ENCODE results near the gene PRICKLE2.

Gene PRICKLE2

DNA sequence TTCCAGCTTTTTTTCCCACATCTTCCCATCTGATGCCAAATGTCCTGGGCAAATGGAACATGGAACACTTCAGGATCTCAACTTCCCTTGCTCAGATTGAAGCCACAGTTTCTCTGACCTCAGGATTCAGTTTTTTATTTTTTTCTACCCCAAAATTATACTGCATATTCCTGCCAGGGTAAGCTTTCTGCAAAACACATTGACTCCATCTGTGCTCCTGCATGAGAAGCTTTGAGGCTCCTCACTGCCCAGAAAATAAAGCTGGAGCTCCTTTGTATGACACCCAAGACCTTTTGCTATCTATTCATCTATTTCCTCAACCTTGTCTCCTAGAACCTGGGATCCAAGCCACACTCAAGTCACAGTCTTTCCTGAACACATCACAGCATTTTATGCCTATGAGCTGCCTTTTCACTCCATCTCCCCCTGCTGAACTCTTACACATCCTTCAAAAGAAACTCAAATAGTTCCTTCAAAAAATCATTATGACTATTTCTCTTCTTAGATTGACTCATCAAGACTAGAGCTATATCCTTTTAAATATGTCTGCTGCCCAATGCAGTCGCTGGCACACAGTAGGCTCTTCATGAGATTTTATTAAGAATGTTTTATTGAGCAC lies 144.5 kb downstream of the PRICKLE2 start:
- TF ChIP-seq ZNF274 (IDR thresholded peaks at IDR 0.05; ENCODE audit: low read depth, low read length): no peak
- H3K4me3 ChIP-seq (ENCODE audit: low read length): no peak overlapping the region

DNA sequence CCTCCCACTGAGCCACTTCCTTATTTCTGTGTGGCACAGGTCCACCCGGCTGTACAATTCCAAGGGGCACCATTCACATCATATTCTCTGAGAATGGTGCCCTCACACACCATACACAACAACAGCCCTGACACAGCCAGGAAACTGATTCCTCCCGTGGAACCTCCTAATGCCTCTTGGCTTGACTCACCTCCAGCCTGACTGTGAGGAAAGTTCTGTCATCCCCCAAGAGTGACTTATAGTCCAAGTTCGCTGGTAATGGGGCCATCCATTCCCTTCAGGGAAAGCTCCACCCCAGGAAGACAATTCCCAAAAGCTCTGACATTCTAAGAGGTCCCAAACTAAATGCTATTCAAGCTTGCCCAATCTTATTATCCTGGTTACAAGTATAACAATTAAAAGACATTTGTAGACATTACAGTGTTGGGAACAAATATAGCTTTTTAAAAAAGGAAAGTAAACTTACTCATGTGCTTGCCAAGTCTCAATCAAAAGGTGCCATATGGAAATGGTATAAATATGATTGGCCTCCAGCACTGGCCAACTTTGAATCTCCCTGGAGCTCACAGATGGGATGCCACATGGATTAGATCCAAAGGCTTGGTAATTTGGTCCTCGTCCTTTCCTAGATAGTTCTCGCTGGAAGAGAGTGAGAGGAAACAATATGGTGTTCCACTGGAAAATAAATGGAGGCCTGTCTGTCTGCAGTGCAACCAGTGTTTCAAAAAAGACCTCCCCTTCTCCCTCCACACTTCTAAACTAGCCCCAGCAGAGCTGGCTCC lies 145.7 kb downstream of the PRICKLE2 start:
- no peak overlapping the region for H3K4me3 ChIP-seq (ENCODE audit: low read length)
- TF ChIP-seq ZNF274 (IDR thresholded peaks at IDR 0.05; ENCODE audit: low read depth, low read length): no peak

DNA sequence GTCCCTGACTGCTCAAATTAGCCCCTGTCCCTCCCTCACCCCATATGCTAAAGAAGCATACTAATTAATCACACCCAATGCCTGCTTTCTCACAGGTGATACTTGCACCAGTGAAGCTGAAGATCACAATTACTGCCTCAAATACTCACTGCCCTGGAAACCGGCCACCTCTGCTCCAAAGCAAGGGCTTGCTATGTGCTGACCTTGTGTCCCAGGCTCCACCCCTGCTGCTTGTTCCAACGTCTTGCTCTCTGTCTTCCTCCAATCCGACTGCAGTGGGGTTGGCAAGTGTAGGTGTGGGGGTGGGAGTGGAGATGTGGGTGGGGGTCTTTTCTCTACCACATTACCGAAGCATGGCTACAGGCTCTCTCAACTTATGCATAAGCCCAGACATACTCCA lies 146.3 kb downstream of the PRICKLE2 start:
- TF ChIP-seq ZNF274 (IDR thresholded peaks at IDR 0.05; ENCODE audit: low read depth, low read length): no peak
- no peak overlapping the region for H3K4me3 ChIP-seq (ENCODE audit: low read length)

DNA sequence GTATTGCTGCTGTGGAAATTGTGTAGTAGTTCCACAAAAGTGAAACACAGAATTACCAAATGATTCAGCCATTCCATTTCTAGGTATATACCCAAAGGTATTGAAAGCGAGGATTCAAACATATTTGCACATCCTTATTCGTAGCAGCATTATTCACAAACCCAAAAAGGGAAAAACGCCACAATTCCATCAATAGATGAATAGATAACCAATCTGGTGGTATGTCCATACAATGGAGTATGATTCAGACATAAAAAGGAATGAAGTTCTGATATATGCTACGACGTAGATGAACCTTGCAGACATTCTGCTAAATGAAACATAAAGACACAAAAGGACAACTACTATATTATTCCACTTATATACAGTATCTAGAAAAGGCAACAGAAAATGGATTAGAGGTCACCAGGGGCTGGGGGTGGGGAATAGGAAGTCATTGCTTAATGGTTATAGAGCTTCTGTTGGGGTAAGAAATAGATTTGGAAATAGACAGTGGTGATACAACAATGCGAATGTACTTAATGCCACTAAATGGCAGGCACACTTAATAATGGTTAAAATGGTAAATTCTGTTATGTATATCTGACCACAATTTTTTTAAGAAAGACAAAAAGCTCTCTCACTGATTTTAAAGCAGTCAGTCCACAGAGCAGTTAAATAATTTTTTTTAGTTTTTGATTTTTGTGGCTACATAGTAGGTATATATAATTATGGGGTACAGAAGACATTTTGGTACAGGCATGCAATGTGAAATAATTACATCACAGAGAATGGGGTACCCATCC lies 150.2 kb downstream of the PRICKLE2 start:
- no peak overlapping the region for H3K4me3 ChIP-seq (ENCODE audit: low read length)
- TF ChIP-seq ZNF274 (IDR thresholded peaks at IDR 0.05; ENCODE audit: low read depth, low read length): no peak

DNA sequence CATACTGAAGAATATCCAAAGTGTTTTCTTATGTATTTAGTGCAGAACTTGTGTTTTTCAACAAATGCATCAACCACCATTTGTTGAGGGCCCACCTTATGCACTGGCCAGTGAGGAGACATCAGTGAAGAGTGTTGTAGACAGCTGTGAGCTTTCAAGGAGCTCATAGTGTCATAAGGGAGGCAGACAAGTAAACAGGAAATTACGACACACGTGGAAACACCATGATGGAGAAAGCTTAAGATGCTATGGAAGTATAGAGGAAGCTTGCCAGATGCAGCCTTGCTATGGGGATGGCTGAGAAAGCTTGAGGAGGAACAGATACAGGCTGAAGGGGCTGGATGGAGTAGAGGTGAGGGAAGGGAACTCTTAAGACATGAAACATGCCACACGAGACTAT lies 151.2 kb downstream of the PRICKLE2 start:
- no peak for TF ChIP-seq ZNF274 (IDR thresholded peaks at IDR 0.05; ENCODE audit: low read depth, low read length)
- no peak overlapping the region for H3K4me3 ChIP-seq (ENCODE audit: low read length)

DNA sequence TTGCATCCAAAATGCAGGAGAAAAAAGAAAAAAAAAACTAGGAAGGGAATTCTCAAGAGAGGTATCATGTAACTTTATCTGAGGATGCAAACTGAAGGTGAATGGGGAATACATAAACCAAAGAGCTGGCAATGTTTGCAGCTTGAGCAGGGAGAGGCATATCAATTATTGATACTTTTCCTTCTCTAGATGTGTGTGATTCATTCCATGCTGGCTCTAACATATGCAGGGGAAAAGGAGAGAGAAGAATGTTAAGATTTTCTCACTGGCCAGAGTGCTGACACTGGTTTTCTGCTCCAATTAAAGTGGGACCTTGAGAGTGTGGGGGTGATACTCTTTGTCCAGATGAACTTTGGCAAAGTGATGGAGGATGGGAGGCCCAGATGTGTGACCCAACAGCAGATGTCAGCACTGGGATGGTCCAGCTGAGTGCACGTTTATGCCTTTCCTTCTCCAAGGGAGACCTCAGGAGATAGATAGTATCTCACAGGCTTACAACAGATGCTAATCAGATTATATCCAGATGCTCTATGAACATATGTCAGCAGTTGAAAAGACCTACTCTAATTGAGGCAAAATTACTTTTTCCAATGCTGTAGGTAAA lies 152.0 kb downstream of the PRICKLE2 start:
- TF ChIP-seq ZNF274 (IDR thresholded peaks at IDR 0.05; ENCODE audit: low read depth, low read length): no peak
- H3K4me3 ChIP-seq (ENCODE audit: low read length): no peak overlapping the region

DNA sequence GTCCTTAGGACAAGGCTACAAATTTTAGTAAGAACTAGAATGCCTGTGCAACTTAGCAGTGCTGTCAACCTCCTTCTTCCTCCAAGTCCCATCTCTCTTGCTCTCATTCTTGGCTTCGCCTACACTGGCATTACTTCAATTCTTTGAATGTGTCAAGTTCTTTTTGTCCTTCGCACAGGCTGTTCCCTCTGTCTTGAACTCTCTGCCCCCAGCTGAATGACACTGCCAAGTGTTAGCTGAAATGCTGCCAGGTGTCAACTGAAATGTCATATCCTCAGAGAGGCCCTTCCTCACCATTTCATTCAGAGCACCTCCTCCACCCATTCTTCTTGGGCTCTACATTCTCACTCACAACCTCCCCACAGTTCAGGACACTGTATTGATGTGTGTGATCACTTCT lies 153.1 kb downstream of the PRICKLE2 start:
- H3K4me3 ChIP-seq (ENCODE audit: low read length): no peak overlapping the region
- TF ChIP-seq ZNF274 (IDR thresholded peaks at IDR 0.05; ENCODE audit: low read depth, low read length): no peak

DNA sequence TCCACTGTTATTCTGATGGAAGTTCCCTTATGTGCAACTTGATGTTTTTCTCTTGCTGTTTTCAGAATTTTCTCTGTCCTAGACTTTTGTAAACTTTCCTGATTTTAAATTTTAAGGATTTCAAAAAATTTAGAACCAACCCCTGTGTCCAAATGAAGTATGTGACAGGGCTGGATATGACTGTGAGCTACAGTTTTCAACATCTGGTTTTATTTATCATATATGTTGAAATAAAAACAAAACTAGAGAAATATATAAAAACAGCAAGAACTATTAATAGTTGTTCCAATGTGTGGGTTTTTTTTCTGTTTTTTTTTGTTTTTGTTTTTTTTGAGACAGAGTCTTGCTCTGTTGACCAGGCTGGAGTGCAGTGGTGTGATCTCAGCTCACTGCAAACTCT lies 154.6 kb downstream of the PRICKLE2 start:
- no peak for TF ChIP-seq ZNF274 (IDR thresholded peaks at IDR 0.05; ENCODE audit: low read depth, low read length)

DNA sequence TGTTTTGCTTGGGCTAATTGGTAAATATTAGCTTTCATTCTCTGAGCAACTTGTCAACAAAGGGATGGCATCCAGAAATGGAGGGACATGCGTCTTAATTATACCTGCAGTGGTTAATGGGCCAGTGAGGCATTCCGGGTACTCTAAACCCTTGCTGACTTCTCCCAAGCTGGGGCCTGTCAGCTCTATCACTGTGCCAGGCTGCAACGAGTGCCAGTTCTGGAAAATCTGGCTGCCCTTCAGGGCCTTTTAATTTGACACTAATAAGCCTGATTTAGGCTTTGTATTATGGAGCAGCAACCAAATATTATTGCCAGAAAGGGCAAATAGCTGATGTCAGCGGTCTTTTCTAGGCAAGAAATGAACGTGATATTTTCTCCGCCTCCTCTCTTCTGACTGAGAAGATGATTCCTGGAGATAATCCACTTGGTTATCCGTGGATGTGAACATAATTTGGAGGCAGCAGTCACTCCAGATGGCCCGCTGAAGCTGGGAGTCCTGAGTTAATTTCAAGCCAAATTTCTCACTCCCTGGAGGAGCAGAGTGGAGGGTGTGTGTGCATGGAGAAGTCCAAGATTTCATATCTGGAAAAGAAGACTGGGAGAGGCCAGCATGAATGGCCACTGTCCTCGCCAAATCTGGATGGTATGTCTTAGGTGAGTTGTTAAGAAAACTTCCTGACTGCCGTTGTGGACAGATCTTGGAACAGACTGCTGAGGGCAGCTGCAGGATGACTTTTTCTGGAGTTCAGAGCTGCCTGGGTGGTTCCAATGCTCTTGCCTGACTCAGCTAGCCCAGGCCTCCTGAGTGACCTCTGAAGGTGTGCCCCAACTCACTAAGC lies 157.5 kb downstream of the PRICKLE2 start:
- H3K4me3 ChIP-seq (ENCODE audit: low read length): no peak overlapping the region
- TF ChIP-seq ZNF274 (IDR thresholded peaks at IDR 0.05; ENCODE audit: low read depth, low read length): no peak

More for the DNA sequence above, 154.6 kb downstream of the PRICKLE2 start:
- no peak overlapping the region for H3K4me3 ChIP-seq (ENCODE audit: low read length)

DNA sequence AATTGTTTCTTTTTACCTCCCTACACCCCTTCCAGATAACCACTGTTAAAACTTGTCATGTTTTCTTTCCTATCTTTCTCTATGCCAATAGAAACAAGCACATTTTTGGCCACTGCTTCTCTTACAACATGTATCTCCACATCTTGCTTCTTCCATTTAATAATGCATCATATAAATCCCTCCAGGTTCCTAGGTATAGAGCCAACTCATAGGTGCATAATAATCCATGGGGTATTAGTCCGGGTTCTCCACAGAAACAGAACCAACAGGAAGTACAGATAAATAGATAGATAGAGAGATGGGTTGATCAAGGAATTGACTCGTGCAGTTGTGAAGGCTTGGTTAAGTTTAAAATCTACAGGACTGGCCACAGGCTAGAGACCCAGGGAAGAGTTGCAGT lies 160.5 kb downstream of the PRICKLE2 start:
- no peak overlapping the region for H3K4me3 ChIP-seq (ENCODE audit: low read length)
- TF ChIP-seq ZNF274 (IDR thresholded peaks at IDR 0.05; ENCODE audit: low read depth, low read length): no peak

DNA sequence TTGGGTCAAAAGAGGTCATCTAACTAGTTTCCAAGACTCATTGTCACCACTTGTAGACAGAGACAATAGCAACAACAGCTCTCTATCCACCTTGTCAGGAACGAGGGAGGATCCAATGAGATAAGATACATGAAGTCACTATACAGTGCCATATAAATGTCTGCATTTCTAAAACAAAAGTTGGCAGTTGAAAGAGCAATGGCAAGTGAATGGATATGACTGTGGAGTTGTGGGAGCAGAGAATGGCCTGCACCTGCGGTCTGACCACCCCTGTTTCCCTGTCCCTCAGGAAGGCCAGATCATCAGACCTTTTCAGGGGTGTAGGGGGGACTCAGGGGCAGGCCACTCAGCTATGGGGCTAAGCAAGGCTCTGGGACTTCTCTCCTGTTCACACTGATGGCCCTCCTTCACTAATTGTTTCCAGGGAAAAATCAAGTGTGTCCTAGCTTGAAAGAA lies 161.3 kb downstream of the PRICKLE2 start:
- TF ChIP-seq ZNF274 (IDR thresholded peaks at IDR 0.05; ENCODE audit: low read depth, low read length): no peak
- no peak overlapping the region for H3K4me3 ChIP-seq (ENCODE audit: low read length)

DNA sequence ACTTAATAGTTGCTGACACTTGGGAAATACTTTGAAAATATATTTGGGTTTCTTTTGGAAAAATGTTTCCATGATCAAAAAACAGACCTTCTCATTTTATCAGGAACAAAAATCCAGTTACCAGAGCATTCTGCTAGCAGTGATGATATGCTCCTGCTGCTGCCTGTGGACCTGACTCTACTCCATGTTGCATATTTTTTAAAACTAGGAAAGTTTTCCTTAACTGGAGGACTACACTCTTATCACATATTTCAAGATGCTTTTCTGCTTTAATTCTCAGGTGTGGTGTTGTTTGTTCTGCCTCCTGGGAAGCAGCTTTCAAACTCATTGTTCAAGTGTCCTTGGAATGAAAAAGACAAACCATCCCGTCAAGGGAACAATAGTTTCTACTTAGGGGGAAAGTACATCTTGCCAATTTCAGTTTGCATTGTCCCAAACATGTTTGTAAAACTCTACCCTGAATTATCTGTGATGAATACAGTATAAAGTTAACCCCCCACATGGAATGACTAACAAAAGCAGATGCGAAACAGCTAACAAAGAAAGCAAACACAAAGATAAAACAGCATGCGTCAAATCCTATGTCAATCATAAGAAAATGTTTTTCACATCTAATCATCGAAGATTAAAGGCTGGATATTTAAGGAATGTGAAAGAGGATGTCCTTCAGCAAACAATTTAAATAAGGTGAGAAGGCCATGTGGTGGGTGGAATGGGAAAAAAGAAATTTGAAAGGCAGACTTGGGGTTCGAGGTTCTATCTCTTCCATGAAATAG lies 161.9 kb downstream of the PRICKLE2 start:
- H3K4me3 ChIP-seq (ENCODE audit: low read length): no peak overlapping the region
- TF ChIP-seq ZNF274 (IDR thresholded peaks at IDR 0.05; ENCODE audit: low read depth, low read length): no peak

DNA sequence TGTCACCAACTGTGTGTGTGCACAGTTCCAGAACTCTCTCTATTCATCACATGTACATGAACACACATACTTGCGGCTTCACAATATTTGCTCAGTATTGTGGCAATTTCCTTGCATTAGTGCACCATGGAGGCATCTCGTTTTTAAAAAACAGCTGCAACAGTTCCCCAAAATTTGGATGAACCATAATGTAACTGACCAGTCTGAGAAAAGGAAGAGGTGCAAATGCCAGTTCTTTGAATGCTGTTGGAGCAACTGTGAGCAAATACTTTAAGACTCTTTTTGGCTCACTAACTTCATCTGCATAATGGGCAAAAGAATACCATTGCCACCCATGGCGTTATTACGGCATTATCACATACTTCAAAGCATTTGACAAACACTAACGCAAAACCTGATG lies 163.6 kb downstream of the PRICKLE2 start:
- TF ChIP-seq ZNF274 (IDR thresholded peaks at IDR 0.05; ENCODE audit: low read depth, low read length): no peak
- no peak overlapping the region for H3K4me3 ChIP-seq (ENCODE audit: low read length)
